Measurements from ENCODE around the gene ITIH1. TPM values are rescaled to one million over a fixed set of nuclear protein-coding genes. Genes with fewer than 3 reads are reported as not detected.

Gene ITIH1
- total RNA-seq, 1 experiment from 2014 or later = not detected

GRCh38 chr3:52839268-52839575 lies 61.8 kb downstream of the ITIH1 start:
- no peaks in the 10 kb centered on the region for H3F3A ChIP-seq (ENCODE audit: low read length, unreplicated experiment)
- ChIA-PET POLR2A (ENCODE audit: unreplicated experiment) (no interaction called here), CTCF (no interaction called here)
- H3K4me1 ChIP-seq (ENCODE audit: insufficient read depth, low read length) = no peaks in the 10 kb centered on the region
- intact Hi-C loops (cut with micrococcal nuclease) = no loop called here
- no peak overlapping the region for H3K4me2 ChIP-seq (ENCODE audit: low read length)
- H3K27ac ChIP-seq (ENCODE audit: low read length) = no peak overlapping the region
- DNase-seq = no peak
- BruUV-seq (replicated peaks) = no TSS peak
- H3K9ac ChIP-seq (ENCODE audit: low read length) = no peak overlapping the region
- no peaks in the 10 kb centered on the region for H3K9me2 ChIP-seq (replicated peaks; ENCODE audit: low read length)
- H3K36me3 ChIP-seq (ENCODE audit: low read depth, low read length) = no peaks in the 10 kb centered on the region
- no peak overlapping the region for H2AFZ ChIP-seq (ENCODE audit: low read length)
- no peak overlapping the region for H3K4me3 ChIP-seq (ENCODE audit: low read length)
- H3K79me2 ChIP-seq (ENCODE audit: low read length) = no peaks in the 10 kb centered on the region
- ATAC-seq = no peak
- H3K9me3 ChIP-seq (ENCODE audit: low read length) = no peaks in the 10 kb centered on the region
- no peaks in the 10 kb centered on the region for H3K27me3 ChIP-seq (ENCODE audit: low read length)
- TF ChIP-seq EZH2 (IDR thresholded peaks at IDR 0.05; ENCODE audit: low read length, unreplicated experiment) = no peak
- TF ChIP-seq EZH2phosphoT487 (IDR thresholded peaks at IDR 0.05; ENCODE audit: borderline replicate concordance, low read length) = no peak
- TF ChIP-seq CTCF (conservative IDR thresholded peaks at IDR 0.05; ENCODE audit: low read depth, low read length) = no peak
- no peaks in the 10 kb centered on the region for H4K20me1 ChIP-seq (ENCODE audit: low read length)

- BruUV-seq (replicated peaks) = no TSS peak
- peak; percentile 24 for ATAC-seq
- Histone ChIP-seq H3K9me3 (ENCODE audit: low read length) (no peaks in the 10 kb centered on the region), H3K27me3 (ENCODE audit: low read length) (no peaks in the 10 kb centered on the region), H4K20me1 (ENCODE audit: low read length) (no peaks in the 10 kb centered on the region), H2AFZ (ENCODE audit: low read length) (no peak overlapping the region), H3K36me3 (ENCODE audit: low read depth, low read length) (no peaks in the 10 kb centered on the region), H3K9me2 (replicated peaks; ENCODE audit: low read length) (no peaks in the 10 kb centered on the region), H3K4me3 (ENCODE audit: low read length) (no peak overlapping the region), H3K27ac (ENCODE audit: low read length) (no peak overlapping the region), H3K4me1 (ENCODE audit: insufficient read depth, low read length) (no peaks in the 10 kb centered on the region), H3K4me2 (ENCODE audit: low read length) (no peak overlapping the region), H3F3A (ENCODE audit: low read length, unreplicated experiment) (no peaks in the 10 kb centered on the region), H3K9ac (ENCODE audit: low read length) (no peak overlapping the region), H3K79me2 (ENCODE audit: low read length) (no peaks in the 10 kb centered on the region)
- DNase-seq = peak; percentile 22
- intact Hi-C loops (cut with micrococcal nuclease) = no loop called here
- ChIA-PET POLR2A (ENCODE audit: unreplicated experiment) (no interaction called here), CTCF (interaction anchor here (0.7 kb wide), 1 partner anchor 264 kb away, joined by 4 read pairs; no protein-coding TSS in a partner anchor)
- no peak for TF ChIP-seq EZH2 (IDR thresholded peaks at IDR 0.05; ENCODE audit: low read length, unreplicated experiment)
- no peak for TF ChIP-seq CTCF (conservative IDR thresholded peaks at IDR 0.05; ENCODE audit: low read depth, low read length)
- no peak for TF ChIP-seq EZH2phosphoT487 (IDR thresholded peaks at IDR 0.05; ENCODE audit: borderline replicate concordance, low read length)
These were observed 62.6 kb downstream of the ITIH1 start for GRCh38 chr3:52839892-52840545.

- intact Hi-C loops (cut with micrococcal nuclease) = no loop called here
- Histone ChIP-seq H3K4me2 (ENCODE audit: low read length) (no peak overlapping the region), H3K36me3 (ENCODE audit: low read depth, low read length) (no peaks in the 10 kb centered on the region), H3K9me3 (ENCODE audit: low read length) (no peaks in the 10 kb centered on the region), H3K27me3 (ENCODE audit: low read length) (no peaks in the 10 kb centered on the region), H4K20me1 (ENCODE audit: low read length) (no peaks in the 10 kb centered on the region), H3K4me1 (ENCODE audit: insufficient read depth, low read length) (no peaks in the 10 kb centered on the region), H3K4me3 (ENCODE audit: low read length) (no peak overlapping the region), H3F3A (ENCODE audit: low read length, unreplicated experiment) (no peaks in the 10 kb centered on the region), H3K9me2 (replicated peaks; ENCODE audit: low read length) (no peaks in the 10 kb centered on the region), H2AFZ (ENCODE audit: low read length) (no peak overlapping the region), H3K79me2 (ENCODE audit: low read length) (no peaks in the 10 kb centered on the region), H3K27ac (ENCODE audit: low read length) (no peak overlapping the region), H3K9ac (ENCODE audit: low read length) (no peak overlapping the region)
- ATAC-seq (no peak), DNase-seq (no peak)
- no TSS peak for BruUV-seq (replicated peaks)
- POLR2A ChIA-PET (ENCODE audit: unreplicated experiment) = no interaction called here
- TF ChIP-seq EZH2phosphoT487 (IDR thresholded peaks at IDR 0.05; ENCODE audit: borderline replicate concordance, low read length) = no peak
- no peak for TF ChIP-seq EZH2 (IDR thresholded peaks at IDR 0.05; ENCODE audit: low read length, unreplicated experiment)
- no peak for TF ChIP-seq CTCF (conservative IDR thresholded peaks at IDR 0.05; ENCODE audit: low read depth, low read length)
- CTCF ChIA-PET = no interaction called here
These were observed 64.0 kb downstream of the ITIH1 start for GRCh38 chr3:52841211-52841980.

Data from PC-3 (cell line).